GM12878 (cell line): ENCODE data around the gene ZNF669. TPM values are rescaled to one million over a fixed set of nuclear protein-coding genes. Genes with fewer than 3 reads are reported as not detected.
A peak's percentile ranks its signal among the peaks of the same experiment; 100 is the strongest.

Source experiments
- ATAC-seq: fragments of 200-7000 bp; cut with Tn5 transposase; 3 replicates; pipeline ENCODE4 v1.9.1; 2020; ENCODE audit warnings: mild to moderate bottlenecking, moderate library complexity
- BruUV-seq: library from RNA; stranded (reverse); fragments of 400-500 nt; replicated peaks from 2 replicates; lab custom pipeline; 2021; lab: Mats Ljungman, UMichigan
- CTCF ChIA-PET: fragments of 300-600 bp; sonication (Branson Sonifier 250); formaldehyde crosslinking; extraction: SDS; loops from one replicate; lab custom pipeline; 2021; ENCODE audit warnings: inconsistent platforms; lab: Yijun Ruan, JAX
- POLR2A ChIA-PET: fragments of 350-600 bp; formaldehyde crosslinking; extraction: SDS; loops from one replicate; lab custom pipeline; 2021; ENCODE audit warnings: inconsistent platforms; lab: Charles Lee
- RAD21 ChIA-PET: fragments of 300-600 bp; sonication (Branson Sonifier 250); formaldehyde crosslinking; loops from one replicate; lab custom pipeline; 2023; ENCODE audit warnings: antibody characterized with exemption; ENCODE audit not compliant: unreplicated experiment; lab: Charles Lee
- SMC1A ChIA-PET: fragments of 300-600 bp; sonication (Branson Sonifier 250); formaldehyde crosslinking; loops from one replicate; lab custom pipeline; 2023; ENCODE audit not compliant: unreplicated experiment, uncharacterized antibody; lab: Charles Lee
- DNase-seq: peaks from one replicate; pipeline ENCODE4 v3.0.0-alpha.2; 2011; ENCODE audit warnings: low read depth, low spot score
- FAIRE-seq: peaks from 3 replicates; lab custom pipeline; 2011; peaks lifted over from hg19 to GRCh38; lab: Jason Lieb, UNC
- H2AFZ ChIP-seq: 2 replicates; pipeline ENCODE4 v1.6.0; 2011; ENCODE audit warnings: low read depth, low read length, control low read depth; ENCODE audit not compliant: control insufficient read depth
- H3K27ac ChIP-seq: 2 replicates; pipeline ENCODE4 v1.5.1; 2011; ENCODE audit warnings: control low read depth; ENCODE audit not compliant: control insufficient read depth, insufficient read depth
- H3K27me3 ChIP-seq, 2 experiments: replicated peaks in 1 of 2; 2 replicates each; pipeline versions ENCODE4 v1.6.0 to v1.6.1; 2011; ENCODE audit warnings: low read length in 1 of 2; ENCODE audit not compliant: control insufficient read depth in 2 of 2, insufficient read depth in 2 of 2
- H3K36me3 ChIP-seq, 2 experiments: 2 replicates each; pipeline ENCODE4 v1.5.1; 2011; ENCODE audit warnings: low read length in 1 of 2; ENCODE audit not compliant: control insufficient read depth in 2 of 2, insufficient read depth in 2 of 2
- H3K4me1 ChIP-seq: 2 replicates; pipeline ENCODE4 v1.6.1; 2011; ENCODE audit warnings: mild to moderate bottlenecking, low read length, moderate library complexity, mixed read lengths; ENCODE audit not compliant: control insufficient read depth, insufficient read depth
- H3K4me2 ChIP-seq: 2 replicates; pipeline ENCODE4 v1.6.0; 2011; ENCODE audit warnings: control low read depth; ENCODE audit not compliant: control insufficient read depth, insufficient read depth
- H3K4me3 ChIP-seq: fragments of 200-600 bp; sonication (generic); 2 replicates; pipeline ENCODE4 v1.5.1; 2016
- H3K79me2 ChIP-seq: 2 replicates; pipeline ENCODE4 v1.6.0; 2011; ENCODE audit warnings: low read length; ENCODE audit not compliant: control insufficient read depth, insufficient read depth
- H3K9ac ChIP-seq: 2 replicates; pipeline ENCODE4 v1.8.0; 2011; ENCODE audit warnings: low read length, control low read depth, mixed read lengths; ENCODE audit not compliant: control insufficient read depth, insufficient read depth
- H3K9me3 ChIP-seq: replicated peaks from 3 replicates; pipeline ENCODE4 v1.5.1; 2011; ENCODE audit warnings: mild to moderate bottlenecking, low read length; ENCODE audit not compliant: control insufficient read depth, insufficient read depth
- H4K20me1 ChIP-seq: 2 replicates; pipeline ENCODE4 v1.6.0; 2011; ENCODE audit not compliant: control insufficient read depth, insufficient read depth
- EED ChIP-seq: sonication (generic); IDR thresholded peaks from 2 replicates; pipeline ENCODE4 v1.6.1; 2016; ENCODE audit warnings: antibody characterized with exemption, low read depth
- EZH2 ChIP-seq: IDR thresholded peaks from 2 replicates; pipeline ENCODE4 v1.6.1; 2012; ENCODE audit warnings: low read depth, mild to moderate bottlenecking, control low read depth, inconsistent platforms, low read length, borderline replicate concordance; ENCODE audit not compliant: control insufficient read depth
- WGBS: methylation state at CpG from one replicate; pipeline ENCODE4 v1.1.6; 2016; ENCODE audit warnings: low lambda C conversion rate; ENCODE audit not compliant: insufficient replicate concordance, insufficient coverage; ENCODE audit errors: missing lambda C conversion rate; 5-methylcytosine and 5-hydroxymethylcytosine counted together
- in situ Hi-C: fragments of 300-500 bp; cut with MboI; formaldehyde crosslinking; loops from 9 replicates; pipeline ENCODE4 v1.14.3; 2018; ENCODE audit warnings: mixed read lengths
- intact Hi-C: fragments of 100-400 bp; cut with micrococcal nuclease; formaldehyde crosslinking; loops from one replicate; pipeline ENCODE4 v1.14.2; 2022; ENCODE audit not compliant: unreplicated experiment
- polyA plus RNA-seq, 11 experiments: library from polyadenylated mRNA; depleted of rRNA in 4 of 11; unstranded in 6 of 11; stranded (reverse) in 5 of 11; fragments of >200 nt; fragmentation: Nextera tagmentation in 4 of 11; fragmentation: Illumina TruSeq in 1 of 11; extraction: Ambion mirVana in 4 of 11; extraction: Trizol in 1 of 11; gene quantifications; 1 replicate in 1 of 11; 2 replicates in 10 of 11; pipeline versions ENCODE4 v1.2.1 to v1.2.3, GENCODE V29; 2011 to 2016; ENCODE audit warnings: inconsistent platforms in 2 of 11, missing spikeins in 2 of 11, low read depth in 1 of 11
- total RNA-seq, 4 experiments: library from RNA; depleted of rRNA in 3 of 4; stranded (reverse); fragments of >200 nt in 3 of 4; fragmentation: Illumina TruSeq in 1 of 4; extraction: Trizol in 1 of 4; gene quantifications; 2 replicates each; pipeline versions ENCODE4 v1.2.1 to v1.2.3, GENCODE V29; 2013 to 2021

Gene ZNF669
- total and polyA plus RNA-seq, 10 of the 15 experiments (the other 5 are each of a cell fraction or from before 2014, with no cell fraction given): 4.8 to 11.1 (median 5.8) TPM

DNA sequence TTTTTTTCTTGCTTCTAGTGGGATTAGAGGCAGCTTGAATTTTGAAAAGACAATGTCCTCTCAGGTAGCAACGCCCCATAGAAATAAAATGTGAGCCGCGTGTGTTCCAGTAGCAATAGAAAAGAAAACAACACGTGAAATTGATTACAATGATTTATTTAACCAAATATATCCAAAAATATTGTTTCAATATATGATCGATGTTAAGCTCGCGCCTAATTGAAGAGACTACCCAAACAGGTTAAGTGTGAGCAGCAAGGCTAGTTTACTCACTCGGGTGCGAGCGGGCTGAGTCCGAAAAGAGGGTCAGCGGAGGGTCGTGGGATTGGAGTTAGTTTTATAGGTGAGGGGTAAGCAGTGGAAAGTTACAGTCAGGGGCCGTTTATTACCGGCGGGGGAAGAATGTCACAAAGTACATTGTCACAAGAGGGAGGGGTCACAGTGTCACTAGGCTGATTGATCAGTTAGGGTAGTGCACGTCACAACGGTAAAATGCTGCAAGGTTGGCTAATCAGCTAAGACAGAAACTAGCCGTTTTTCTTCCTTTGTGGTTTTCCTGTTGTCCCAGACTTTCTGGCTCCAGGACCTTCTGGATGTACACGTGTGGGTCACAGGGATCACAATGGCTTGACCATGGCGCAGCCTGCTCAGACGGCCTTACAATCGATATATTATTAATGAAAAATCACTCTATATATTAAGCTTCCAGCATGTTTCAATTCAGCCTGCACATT, 24.8 kb downstream of the ZNF669 start:
- FAIRE-seq: no peak
- WGBS: 40% methylated on average over 23 of the region's 23 CpGs
- ATAC-seq: no peak
- H4K20me1 ChIP-seq: no peaks in the 10 kb centered on the region; the same call in 1 of the 2 replicates
- ChIA-PET POLR2A (interaction anchor here (0.6 to 1.1 kb wide), 2 partner anchors 125 to 133 kb away, joined by 3 to 4 read pairs; no protein-coding TSS in a partner anchor), RAD21 (no interaction called here), SMC1A (interaction anchor here (0.5 to 1.3 kb wide), 4 partner anchors 12 to 407 kb away, joined by 3 read pairs; no protein-coding TSS in a partner anchor), CTCF (interaction anchor here (1.1 kb wide), 1 partner anchor 313 kb away, joined by 3 read pairs; no protein-coding TSS in a partner anchor)
- peaks cover 13% of the 10 kb centered on the region for H3K79me2 ChIP-seq
- no TSS peak for BruUV-seq
- H3K27me3 ChIP-seq: no peaks in the 10 kb centered on the region
- H2AFZ ChIP-seq: peak overlapping the region; percentile 100
- in situ Hi-C loops (no loop called here), intact Hi-C loops (loop anchor here (2.0 kb wide), 1 partner anchor 25 kb away; the partner anchor contains the start of gene ZNF669)
- H3K27ac ChIP-seq: no peak overlapping the region
- no peaks in the 10 kb centered on the region; the same call in 1 of the 2 replicates for H3K4me1 ChIP-seq
- no peak for DNase-seq
- H3K4me3 ChIP-seq: peak overlapping the region; percentile 76
- peaks cover 13% of the 10 kb centered on the region; the same call in 2 of the 3 replicates for H3K9me3 ChIP-seq
- TF ChIP-seq EZH2: no peak
- 0 out of 2 replicates have a peak, but pooled peaks have one; percentile 13 for TF ChIP-seq EED
- no peaks in the 10 kb centered on the region for H3K36me3 ChIP-seq
- H3K4me2 ChIP-seq: peak overlapping the region; percentile 89
- peak overlapping the region; percentile 29; the same call in 1 of the 2 replicates for H3K9ac ChIP-seq
